ENCODE measurements around the gene CPVL.

DNA sequence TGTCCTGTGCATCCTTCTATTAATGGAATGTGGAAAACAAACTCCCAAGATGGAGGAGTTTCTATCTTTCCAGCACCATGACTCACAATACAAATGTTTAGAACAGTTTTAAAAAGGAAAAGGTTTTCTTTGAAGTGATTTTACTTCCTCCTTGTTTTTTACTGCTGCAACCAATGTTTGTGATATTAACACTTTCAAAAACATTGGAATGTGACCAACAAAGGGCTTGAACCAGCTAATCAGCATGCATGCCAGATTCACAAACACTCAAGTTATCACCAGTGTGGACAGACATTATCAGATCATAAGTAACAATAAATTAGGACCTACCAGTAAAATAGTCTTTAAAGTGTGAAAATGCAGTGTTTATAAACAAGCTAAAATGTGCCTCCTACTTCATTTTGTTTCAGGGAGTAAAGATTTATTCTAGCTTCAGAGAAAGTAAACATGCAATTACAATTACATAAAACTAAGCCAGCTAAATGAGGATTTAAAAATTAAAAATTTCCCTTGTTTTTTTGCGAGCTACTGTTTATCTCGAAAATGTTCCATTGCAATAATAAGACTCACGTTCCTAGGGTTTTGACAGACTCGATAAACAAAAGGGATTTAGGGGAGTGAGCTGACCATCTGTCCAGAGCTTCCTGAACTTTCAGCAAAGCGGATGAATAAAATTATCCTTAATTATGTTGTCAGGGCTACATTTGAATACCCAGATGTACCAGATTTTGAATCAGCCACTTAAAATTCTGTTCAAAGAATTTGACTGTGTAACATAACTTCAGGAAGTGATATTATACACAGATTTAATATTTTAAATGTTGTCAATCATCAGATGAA is 29.8 kb downstream of the CPVL start:
- TF ChIP-seq RCOR1 (IDR thresholded peaks at IDR 0.05; ENCODE audit: low read depth, low read length) (no peak), POLR2A (IDR thresholded peaks at IDR 0.05; ENCODE audit: low read length) (no peak), POLR2AphosphoS2 (conservative IDR thresholded peaks at IDR 0.05; ENCODE audit: low read length) (no peak), BHLHE40 (IDR thresholded peaks at IDR 0.05; ENCODE audit: low read depth, low read length) (no peak), CBX8 (IDR thresholded peaks at IDR 0.05) (no peak), RARB (CRISPR knock-in tag; IDR thresholded peaks at IDR 0.05) (no peak), MYC (IDR thresholded peaks at IDR 0.05; ENCODE audit: borderline replicate concordance, low read length) (no peak), FOSL2 (IDR thresholded peaks at IDR 0.05) (no peak), FOSL2 (CRISPR knock-in tag; IDR thresholded peaks at IDR 0.05) (no peak), HDAC2 (IDR thresholded peaks at IDR 0.05) (no peak)
- TF ChIP-seq, protein P1, sequence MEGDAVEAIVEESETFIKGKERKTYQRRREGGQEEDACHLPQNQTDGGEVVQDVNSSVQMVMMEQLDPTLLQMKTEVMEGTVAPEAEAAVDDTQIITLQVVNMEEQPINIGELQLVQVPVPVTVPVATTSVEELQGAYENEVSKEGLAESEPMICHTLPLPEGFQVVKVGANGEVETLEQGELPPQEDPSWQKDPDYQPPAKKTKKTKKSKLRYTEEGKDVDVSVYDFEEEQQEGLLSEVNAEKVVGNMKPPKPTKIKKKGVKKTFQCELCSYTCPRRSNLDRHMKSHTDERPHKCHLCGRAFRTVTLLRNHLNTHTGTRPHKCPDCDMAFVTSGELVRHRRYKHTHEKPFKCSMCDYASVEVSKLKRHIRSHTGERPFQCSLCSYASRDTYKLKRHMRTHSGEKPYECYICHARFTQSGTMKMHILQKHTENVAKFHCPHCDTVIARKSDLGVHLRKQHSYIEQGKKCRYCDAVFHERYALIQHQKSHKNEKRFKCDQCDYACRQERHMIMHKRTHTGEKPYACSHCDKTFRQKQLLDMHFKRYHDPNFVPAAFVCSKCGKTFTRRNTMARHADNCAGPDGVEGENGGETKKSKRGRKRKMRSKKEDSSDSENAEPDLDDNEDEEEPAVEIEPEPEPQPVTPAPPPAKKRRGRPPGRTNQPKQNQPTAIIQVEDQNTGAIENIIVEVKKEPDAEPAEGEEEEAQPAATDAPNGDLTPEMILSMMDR (IDR thresholded peaks at IDR 0.05), result no peak
- TF ChIP-seq, protein P2, sequence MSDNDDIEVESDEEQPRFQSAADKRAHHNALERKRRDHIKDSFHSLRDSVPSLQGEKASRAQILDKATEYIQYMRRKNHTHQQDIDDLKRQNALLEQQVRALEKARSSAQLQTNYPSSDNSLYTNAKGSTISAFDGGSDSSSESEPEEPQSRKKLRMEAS (IDR thresholded peaks at IDR 0.05), result no peak
- TF ChIP-seq, protein P3, sequence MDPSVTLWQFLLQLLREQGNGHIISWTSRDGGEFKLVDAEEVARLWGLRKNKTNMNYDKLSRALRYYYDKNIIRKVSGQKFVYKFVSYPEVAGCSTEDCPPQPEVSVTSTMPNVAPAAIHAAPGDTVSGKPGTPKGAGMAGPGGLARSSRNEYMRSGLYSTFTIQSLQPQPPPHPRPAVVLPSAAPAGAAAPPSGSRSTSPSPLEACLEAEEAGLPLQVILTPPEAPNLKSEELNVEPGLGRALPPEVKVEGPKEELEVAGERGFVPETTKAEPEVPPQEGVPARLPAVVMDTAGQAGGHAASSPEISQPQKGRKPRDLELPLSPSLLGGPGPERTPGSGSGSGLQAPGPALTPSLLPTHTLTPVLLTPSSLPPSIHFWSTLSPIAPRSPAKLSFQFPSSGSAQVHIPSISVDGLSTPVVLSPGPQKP (IDR thresholded peaks at IDR 0.05; ENCODE audit: low read depth, low read length), result no peak
- TF ChIP-seq, protein P4, sequence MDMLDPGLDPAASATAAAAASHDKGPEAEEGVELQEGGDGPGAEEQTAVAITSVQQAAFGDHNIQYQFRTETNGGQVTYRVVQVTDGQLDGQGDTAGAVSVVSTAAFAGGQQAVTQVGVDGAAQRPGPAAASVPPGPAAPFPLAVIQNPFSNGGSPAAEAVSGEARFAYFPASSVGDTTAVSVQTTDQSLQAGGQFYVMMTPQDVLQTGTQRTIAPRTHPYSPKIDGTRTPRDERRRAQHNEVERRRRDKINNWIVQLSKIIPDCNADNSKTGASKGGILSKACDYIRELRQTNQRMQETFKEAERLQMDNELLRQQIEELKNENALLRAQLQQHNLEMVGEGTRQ (IDR thresholded peaks at IDR 0.05), result no peak

Measured in A549 (cell line).